GM18907 (cell line): ENCODE data around the gene PDE2A.

Experiments used
- ATAC-seq: cut with Tn5 transposase; IDR thresholded peaks from one replicate; pipeline ENCODE4 v1.9.1; 2021; ENCODE audit warnings: mild to moderate bottlenecking, moderate library complexity; ENCODE audit not compliant: unreplicated experiment

Gene PDE2A

GRCh38 chr11:72673943-72674828 is at the start of gene PDE2A:
TSS of gene PDE2A (minus strand) at chr11:72674422. CDS start at chr11:72674207, 215 bp downstream.
- no peak for ATAC-seq

GRCh38 chr11:72723508-72723907 is 49.3 kb upstream of the PDE2A start:
- no peak for ATAC-seq

DNA sequence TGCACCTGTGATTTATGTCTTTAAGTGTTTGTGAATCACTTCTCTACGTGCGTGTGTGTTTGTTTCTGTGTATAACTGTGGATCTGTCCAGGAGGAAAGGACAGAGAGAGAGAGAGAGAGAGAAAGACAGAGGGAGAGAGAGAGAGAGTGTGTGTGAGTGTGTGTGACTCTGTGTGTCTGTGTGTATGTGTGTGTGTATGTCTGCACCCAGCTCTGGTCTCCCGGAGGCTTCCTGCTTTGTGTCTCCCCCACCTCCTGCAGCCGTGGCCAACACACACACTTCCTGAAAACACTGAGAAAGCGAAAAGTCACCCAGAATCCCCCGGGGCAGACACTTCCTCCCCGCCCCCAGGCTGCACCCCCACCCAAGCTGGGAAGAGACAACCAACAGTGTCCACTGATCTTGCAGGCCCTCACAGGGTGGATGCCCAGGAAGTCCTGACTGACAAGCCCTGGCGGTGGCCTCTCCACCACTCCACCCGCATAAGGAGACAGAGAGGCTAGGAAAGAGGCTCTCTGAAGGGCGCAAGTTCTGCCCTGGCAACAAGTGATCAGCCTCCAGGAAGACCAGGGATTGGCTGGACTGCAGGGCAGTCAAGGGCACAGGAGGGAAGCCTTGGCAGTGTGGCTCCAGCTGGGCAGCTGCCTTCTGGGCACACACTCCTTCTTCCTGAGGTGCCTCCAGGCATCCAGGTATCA is 48.0 kb upstream of the PDE2A start:
- peak; percentile 63 for ATAC-seq

GRCh38 chr11:72721689-72722049 is 47.4 kb upstream of the PDE2A start:
- ATAC-seq, result no peak

DNA sequence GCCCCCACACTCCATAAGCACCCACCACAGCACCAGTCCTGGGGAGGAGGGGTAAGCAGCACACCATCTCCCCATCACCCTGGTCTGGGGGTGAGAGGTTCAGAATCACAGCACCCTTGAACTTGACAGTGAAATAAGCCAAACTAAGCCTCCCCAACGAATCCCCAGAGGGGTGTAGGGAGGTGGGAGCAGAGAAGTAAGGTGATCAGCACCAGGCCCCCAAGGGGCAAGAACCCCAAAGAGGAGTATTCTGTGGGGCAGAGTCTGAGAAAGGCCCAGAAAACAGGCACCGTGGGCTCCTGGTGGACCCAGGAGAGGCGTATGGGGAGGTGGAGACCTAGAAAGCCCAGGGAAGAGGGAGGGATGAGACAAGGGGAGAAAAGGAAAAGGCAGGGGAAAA is 47.1 kb upstream of the PDE2A start:
- ATAC-seq, result no peak

GRCh38 chr11:72720784-72721183 is 46.6 kb upstream of the PDE2A start:
- no peak for ATAC-seq

- no peak for ATAC-seq
These were observed 45.8 kb upstream of the PDE2A start for GRCh38 chr11:72720047-72720446.

DNA sequence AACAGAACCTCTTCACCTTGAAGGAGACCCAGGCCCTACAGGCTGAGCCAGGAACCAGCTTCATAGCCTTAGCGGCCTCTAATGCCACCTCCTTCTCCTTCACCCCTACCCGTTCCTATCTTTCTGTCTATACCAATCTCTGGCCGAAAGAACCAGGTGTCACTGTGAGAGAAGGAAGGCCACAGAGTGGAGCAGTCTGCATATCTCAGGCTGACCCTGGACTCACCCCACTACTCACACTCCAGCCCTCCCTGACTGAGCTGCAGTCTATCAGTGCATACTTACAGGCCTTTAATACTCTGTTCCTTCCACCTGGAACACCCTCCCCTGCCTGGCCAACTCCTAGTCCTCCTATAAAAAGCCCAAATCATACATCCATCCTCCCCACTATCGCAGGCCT is 45.3 kb upstream of the PDE2A start:
- no peak for ATAC-seq

GRCh38 chr11:72719144-72719543 is 44.9 kb upstream of the PDE2A start:
- no peak for ATAC-seq

DNA sequence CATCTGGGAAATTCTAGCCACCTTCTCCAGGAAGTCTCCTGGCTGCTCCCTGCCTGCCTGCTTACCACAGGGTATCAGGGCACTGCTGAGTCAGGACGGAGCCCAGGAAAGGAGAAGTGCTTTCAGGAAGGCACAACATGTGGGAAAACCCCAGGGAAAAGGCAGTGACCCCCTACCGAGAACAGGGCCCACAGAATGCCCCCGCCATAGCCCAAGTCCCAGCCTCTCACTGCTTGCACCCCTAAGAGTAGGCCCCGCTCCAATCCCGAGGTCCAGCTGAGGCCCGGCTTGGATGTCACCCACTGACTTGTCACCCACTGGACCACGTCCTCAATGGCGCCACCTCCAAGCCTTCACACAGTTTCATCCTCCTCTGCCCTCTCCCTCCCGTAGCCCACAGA is 43.9 kb upstream of the PDE2A start:
- ATAC-seq, result no peak

- ATAC-seq, result no peak
These were observed 42.7 kb upstream of the PDE2A start for GRCh38 chr11:72716788-72717435.

GRCh38 chr11:72716290-72716689 is 42.1 kb upstream of the PDE2A start:
- ATAC-seq, result no peak

GRCh38 chr11:72712841-72713240 is 38.6 kb upstream of the PDE2A start:
- ATAC-seq, result no peak

GRCh38 chr11:72712168-72712751 is 38.0 kb upstream of the PDE2A start:
- no peak for ATAC-seq

GRCh38 chr11:72711141-72711540 is 36.9 kb upstream of the PDE2A start:
- no peak for ATAC-seq

DNA sequence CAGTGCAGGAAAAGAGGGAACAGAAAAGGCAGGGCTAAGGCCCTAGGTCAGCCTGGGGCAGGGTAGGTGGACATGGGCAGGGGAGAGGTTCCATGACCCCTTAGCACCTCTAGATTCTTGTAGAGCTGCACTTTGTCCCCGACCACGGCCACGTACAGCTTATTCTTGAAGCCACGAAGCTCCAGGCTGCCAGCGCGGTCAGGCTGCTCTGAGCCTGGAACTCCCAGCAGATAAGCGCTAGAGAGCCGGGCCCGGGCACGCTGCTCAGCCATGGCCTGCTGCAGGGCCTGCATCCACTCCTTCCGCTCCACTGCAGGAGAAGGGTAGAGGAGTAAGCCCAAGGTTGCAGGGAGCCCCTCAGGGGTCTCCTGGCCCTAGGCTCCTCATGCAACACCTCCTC is 36.1 kb upstream of the PDE2A start:
- no peak for ATAC-seq

DNA sequence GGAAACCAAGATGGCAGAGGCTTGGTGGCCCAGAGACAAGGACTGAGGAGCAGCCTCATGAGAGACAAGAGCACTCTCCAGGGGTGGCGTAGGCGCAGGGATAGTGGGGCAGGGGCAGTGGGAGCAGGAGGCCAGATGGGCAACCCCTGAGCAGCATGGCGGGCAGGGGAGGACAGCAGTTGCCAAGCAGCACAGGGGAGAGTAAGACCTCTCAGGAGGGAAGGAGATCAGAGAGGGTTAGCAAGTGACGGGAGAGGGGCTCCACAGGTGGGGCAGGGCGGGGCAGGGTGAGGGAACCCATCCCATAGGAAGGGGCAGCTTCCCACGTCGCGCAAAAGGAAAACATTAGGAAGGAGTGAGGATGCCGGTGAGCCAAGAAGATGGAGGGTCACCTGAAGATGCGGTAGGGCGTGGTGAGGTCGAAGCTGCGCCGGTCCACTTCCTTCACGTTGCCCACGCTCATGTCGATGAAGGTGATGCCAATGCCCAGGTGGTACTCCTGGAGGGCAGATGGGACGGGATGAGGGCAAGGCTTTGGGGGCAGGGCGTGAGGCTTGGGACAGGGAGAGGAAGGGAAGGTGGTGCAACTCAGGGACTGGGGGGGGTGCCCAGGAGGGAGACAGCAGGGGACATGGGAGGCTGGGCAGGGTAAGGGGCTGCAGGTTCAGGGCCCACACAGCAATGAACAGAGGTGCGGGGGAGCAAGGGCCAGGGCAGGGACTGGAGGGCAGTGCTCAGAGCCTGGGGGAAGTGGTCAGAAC is 35.4 kb upstream of the PDE2A start:
- no peak for ATAC-seq

GRCh38 chr11:72707032-72707431 is 32.8 kb upstream of the PDE2A start:
- ATAC-seq, result no peak

DNA sequence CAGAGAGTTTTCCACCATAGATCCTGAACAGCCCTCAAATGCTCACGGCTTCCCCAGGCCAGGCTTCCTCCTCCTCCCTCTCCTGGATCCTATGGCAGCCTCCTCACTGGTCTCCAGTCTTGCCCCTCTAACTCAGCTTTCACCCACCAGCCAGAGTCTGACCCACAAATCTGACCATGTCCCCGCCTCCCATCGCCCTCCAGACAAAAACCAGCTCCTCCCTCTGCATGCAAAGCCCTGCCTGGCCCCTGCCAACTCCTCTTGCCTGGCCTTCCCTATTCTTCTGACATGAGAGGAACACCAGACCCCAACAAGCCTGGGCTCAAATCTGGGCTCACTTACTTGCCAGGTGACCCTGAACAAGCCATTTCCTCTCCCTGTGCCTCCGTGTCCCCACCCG is 32.4 kb upstream of the PDE2A start:
- no peak for ATAC-seq

GRCh38 chr11:72705442-72706365 is 31.5 kb upstream of the PDE2A start:
- no peak for ATAC-seq
